GM19043 (cell line): ENCODE results near the gene TBXAS1.

ENCODE experiments used
- ATAC-seq: cut with Tn5 transposase; IDR thresholded peaks from one replicate; pipeline ENCODE4 v1.9.1; 2021; ENCODE audit warnings: low read depth; ENCODE audit not compliant: unreplicated experiment

The TBXAS1 gene

GRCh38 chr7:139993169-139993568, 164.1 kb downstream of the TBXAS1 start:
- no peak for ATAC-seq

- ATAC-seq = no peak
Observed at GRCh38 chr7:139993592-139993991, 164.5 kb downstream of the TBXAS1 start.

GRCh38 chr7:139994356-139994755, 165.3 kb downstream of the TBXAS1 start:
- ATAC-seq = no peak

- ATAC-seq = no peak
Observed at GRCh38 chr7:139995017-139995915, 166.2 kb downstream of the TBXAS1 start.

GRCh38 chr7:139998572-139998971, 169.5 kb downstream of the TBXAS1 start:
- ATAC-seq = no peak

- no peak for ATAC-seq
Observed at GRCh38 chr7:139999516-139999915, 170.5 kb downstream of the TBXAS1 start.

- no peak for ATAC-seq
Observed at GRCh38 chr7:140000666-140001268, 171.7 kb downstream of the TBXAS1 start.

- ATAC-seq = no peak
Observed at GRCh38 chr7:140003913-140004382, 174.9 kb downstream of the TBXAS1 start.

- ATAC-seq = no peak
Observed at GRCh38 chr7:140004672-140005071, 175.6 kb downstream of the TBXAS1 start.

GRCh38 chr7:140005341-140005740, 176.3 kb downstream of the TBXAS1 start:
- ATAC-seq = no peak

GRCh38 chr7:140005754-140006503, 176.9 kb downstream of the TBXAS1 start:
- no peak for ATAC-seq

- ATAC-seq = no peak
Observed at GRCh38 chr7:140006600-140006999, 177.5 kb downstream of the TBXAS1 start.

GRCh38 chr7:140007051-140007690, 178.1 kb downstream of the TBXAS1 start:
- ATAC-seq = no peak

GRCh38 chr7:140008755-140009610, 179.9 kb downstream of the TBXAS1 start:
- ATAC-seq = no peak

- ATAC-seq = no peak
Observed at GRCh38 chr7:140009735-140010134, 180.7 kb downstream of the TBXAS1 start.

GRCh38 chr7:140010194-140010895, 181.3 kb downstream of the TBXAS1 start:
- no peak for ATAC-seq

- no peak for ATAC-seq
Observed at GRCh38 chr7:140013676-140014075, 184.6 kb downstream of the TBXAS1 start.

GRCh38 chr7:140014123-140014522, 185.1 kb downstream of the TBXAS1 start:
- ATAC-seq = no peak

GRCh38 chr7:140015471-140015970, 186.5 kb downstream of the TBXAS1 start:
- no peak for ATAC-seq
